H1 (cell line): ENCODE results near the gene SEL1L3. TPM values are rescaled to one million over a fixed set of nuclear protein-coding genes. Genes with fewer than 3 reads are reported as not detected.
A peak's percentile ranks its signal among the peaks of the same experiment; 100 is the strongest.

Experiments
- CTCF ChIA-PET: fragments of 300-600 bp; sonication (Branson Sonifier 250); formaldehyde crosslinking; loops from one replicate; lab custom pipeline; 2021; ENCODE audit not compliant: partially characterized antibody; lab: Charles Lee
- POLR2A ChIA-PET: fragments of 300-600 bp; sonication (Branson Sonifier 250); formaldehyde crosslinking; loops from one replicate; lab custom pipeline; 2021; ENCODE audit warnings: inconsistent platforms; ENCODE audit not compliant: partially characterized antibody; lab: Charles Lee
- DNase-seq, 2 experiments: peaks; one replicate each; pipeline versions ENCODE4 v3.0.0 to v3.0.0-alpha.2; 2010 to 2022; ENCODE audit warnings: low spot score in 2 of 2, low read depth in 1 of 2, mixed read lengths in 1 of 2
- FAIRE-seq: peaks from 2 replicates; lab custom pipeline; 2011; peaks lifted over from hg19 to GRCh38; lab: Jason Lieb, UNC
- H2AFZ ChIP-seq: 2 replicates; pipeline ENCODE4 v1.8.1; 2012; ENCODE audit warnings: low read length, inconsistent platforms
- H2AK5ac ChIP-seq: 2 replicates; pipeline ENCODE4 v1.6.1; 2013; ENCODE audit warnings: low read depth, low read length
- H2BK120ac ChIP-seq: replicated peaks from 2 replicates; pipeline ENCODE3; 2013; ENCODE audit warnings: low read depth, low read length, inconsistent platforms
- H2BK12ac ChIP-seq: 2 replicates; pipeline ENCODE4 v1.6.1; 2013; ENCODE audit warnings: low read depth, low read length
- H2BK15ac ChIP-seq: 2 replicates; pipeline ENCODE4 v1.6.1; 2013; ENCODE audit warnings: low read length
- H2BK20ac ChIP-seq: 2 replicates; pipeline ENCODE4 v1.6.1; 2013; ENCODE audit warnings: low read length
- H2BK5ac ChIP-seq: 2 replicates; pipeline ENCODE4 v1.6.1; 2013; ENCODE audit warnings: low read depth, low read length
- H3K14ac ChIP-seq: 2 replicates; pipeline ENCODE4 v1.6.1; 2013; ENCODE audit warnings: inconsistent platforms; ENCODE audit not compliant: insufficient read length
- H3K18ac ChIP-seq: 2 replicates; pipeline ENCODE4 v1.6.1; 2013; ENCODE audit warnings: low read length; ENCODE audit errors: extremely low read depth
- H3K23ac ChIP-seq: 2 replicates; pipeline ENCODE4 v1.6.1; 2013; ENCODE audit warnings: inconsistent platforms; ENCODE audit not compliant: insufficient read length
- H3K23me2 ChIP-seq: 2 replicates; pipeline ENCODE4 v1.6.1; 2013; ENCODE audit warnings: low read depth, low read length
- H3K27ac ChIP-seq: 2 replicates; pipeline ENCODE4 v1.6.1; 2011; ENCODE audit warnings: low read depth, low read length, inconsistent platforms
- H3K27me3 ChIP-seq, 4 experiments: replicated peaks in 1 of 4; 1 replicate in 1 of 4; 2 replicates in 3 of 4; pipeline versions ENCODE4 v1.6.1 to v1.8.1; 2011 to 2013; ENCODE audit warnings: low read length in 3 of 4, mild to moderate bottlenecking in 3 of 4, inconsistent platforms in 2 of 4, mixed read lengths in 2 of 4, moderate library complexity in 1 of 4; ENCODE audit not compliant: control insufficient read depth in 3 of 4, insufficient read depth in 3 of 4; ENCODE audit errors: extremely low read depth in 1 of 4
- H3K36me3 ChIP-seq, 4 experiments: 2 replicates each; pipeline versions ENCODE4 v1.6.1 to v1.8.1; 2011 to 2013; ENCODE audit warnings: mild to moderate bottlenecking in 4 of 4, low read length in 3 of 4, moderate library complexity in 2 of 4, control low read depth in 1 of 4, inconsistent platforms in 1 of 4; ENCODE audit not compliant: insufficient read depth in 4 of 4, control insufficient read depth in 2 of 4
- H3K4ac ChIP-seq: replicated peaks from 2 replicates; pipeline ENCODE3; 2013; ENCODE audit warnings: low read length, low read depth, mixed read lengths, inconsistent platforms; ENCODE audit not compliant: insufficient read length
- H3K4me1 ChIP-seq, 4 experiments: replicated peaks in 1 of 4; 1 replicate in 1 of 4; 2 replicates in 3 of 4; pipeline versions ENCODE4 v1.6.1 to v1.8.1; 2011 to 2013; ENCODE audit warnings: low read length in 3 of 4, inconsistent platforms in 2 of 4, mixed read lengths in 1 of 4; ENCODE audit not compliant: insufficient read depth in 4 of 4, control insufficient read depth in 3 of 4
- H3K4me2 ChIP-seq, 2 experiments: 2 replicates each; pipeline versions ENCODE4 v1.6.1 to v1.8.1; 2011 to 2013; ENCODE audit warnings: low read depth in 2 of 2, low read length in 2 of 2, control low read depth in 1 of 2, inconsistent platforms in 1 of 2, mild to moderate bottlenecking in 1 of 2; ENCODE audit not compliant: insufficient read depth in 1 of 2
- H3K4me3 ChIP-seq, 4 experiments: fragments of 200-600, 300-600 bp in 1 of 4; sonication (generic), shearing (Covaris generic), sonication (Bioruptor Twin) in 1 of 4; 2 replicates each; pipeline versions ENCODE4 v1.5.1 to v1.8.1; 2011 to 2016; ENCODE audit warnings: low read length in 4 of 4, low read depth in 3 of 4, control low read depth in 2 of 4, inconsistent platforms in 2 of 4, mild to moderate bottlenecking in 2 of 4, mixed read lengths in 1 of 4, moderate library complexity in 1 of 4; ENCODE audit not compliant: insufficient read depth in 2 of 4; ENCODE audit errors: extremely low read depth in 1 of 4
- H3K56ac ChIP-seq: replicated peaks from 2 replicates; pipeline ENCODE3; 2013; ENCODE audit warnings: low read depth, mild to moderate bottlenecking, mixed read lengths, low read length, inconsistent platforms; ENCODE audit not compliant: insufficient read length
- H3K79me1 ChIP-seq: 2 replicates; pipeline ENCODE4 v1.6.1; 2013; ENCODE audit warnings: low read depth, low read length, control low read depth
- H3K79me2 ChIP-seq, 2 experiments: 2 replicates each; pipeline versions ENCODE4 v1.6.1 to v1.8.1; 2012 to 2013; ENCODE audit warnings: low read length in 2 of 2, mild to moderate bottlenecking in 2 of 2, inconsistent platforms in 1 of 2; ENCODE audit not compliant: insufficient read depth in 2 of 2, control insufficient read depth in 1 of 2
- H3K9ac ChIP-seq, 4 experiments: replicated peaks in 1 of 4; 1 replicate in 1 of 4; 2 replicates in 3 of 4; pipeline versions ENCODE4 v1.6.1 to v1.8.1; 2011 to 2013; ENCODE audit warnings: low read depth in 3 of 4, low read length in 3 of 4, control low read depth in 2 of 4, mild to moderate bottlenecking in 2 of 4, moderate library complexity in 2 of 4, inconsistent platforms in 1 of 4; ENCODE audit errors: extremely low read depth in 1 of 4
- H3K9me3 ChIP-seq, 2 experiments: 2 replicates each; pipeline versions ENCODE4 v1.6.1 to v1.8.1; 2012 to 2013; ENCODE audit warnings: mild to moderate bottlenecking in 2 of 2, moderate library complexity in 2 of 2, control low read depth in 1 of 2, inconsistent platforms in 1 of 2, low read depth in 1 of 2, low read length in 1 of 2, mixed read lengths in 1 of 2; ENCODE audit not compliant: insufficient read depth in 2 of 2
- H4K20me1 ChIP-seq, 2 experiments: replicated peaks in 1 of 2; 2 replicates each; pipeline versions ENCODE3 to v1.8.1; 2011 to 2013; ENCODE audit warnings: inconsistent platforms in 2 of 2, low read length in 2 of 2, mild to moderate bottlenecking in 1 of 2; ENCODE audit not compliant: insufficient read depth in 2 of 2, control insufficient read depth in 1 of 2
- H4K5ac ChIP-seq: 2 replicates; pipeline ENCODE4 v1.6.1; 2013; ENCODE audit warnings: low read length, low read depth, mixed read lengths, inconsistent platforms; ENCODE audit not compliant: insufficient read length
- H4K8ac ChIP-seq: 2 replicates; pipeline ENCODE4 v1.8.0; 2013; ENCODE audit warnings: mild to moderate bottlenecking, moderate library complexity, low read length, inconsistent platforms; ENCODE audit not compliant: insufficient read depth; ENCODE audit errors: extremely low read depth
- H4K91ac ChIP-seq: replicated peaks from 2 replicates; pipeline ENCODE3; 2013; ENCODE audit warnings: low read length, mixed read lengths, inconsistent platforms; ENCODE audit not compliant: insufficient read length
- KDM5A ChIP-seq: fragments of 200-600 bp; IDR thresholded peaks from 2 replicates; pipeline ENCODE4 v1.7.1; 2012; ENCODE audit warnings: mild to moderate bottlenecking, low read length, inconsistent platforms, mixed read lengths
- POLR2AphosphoS5 ChIP-seq: IDR thresholded peaks from 2 replicates; pipeline ENCODE4 v1.6.1; 2011; ENCODE audit warnings: low read depth, low read length
- WGBS, 2 experiments: shearing (Covaris generic) in 1 of 2; methylation state at CpG; one replicate each; pipeline versions ENCODE4 v1.1.6 to v1.1.7; 2013 to 2015; ENCODE audit warnings: low lambda C conversion rate in 2 of 2, mixed read lengths in 2 of 2, inconsistent platforms in 1 of 2, low coverage in 1 of 2, missing lambda C conversion rate in 1 of 2; ENCODE audit not compliant: insufficient replicate concordance in 2 of 2, insufficient coverage in 1 of 2, insufficient read length in 1 of 2; ENCODE audit errors: extremely low coverage in 1 of 2, missing lambda C conversion rate in 1 of 2; 5-methylcytosine and 5-hydroxymethylcytosine counted together
- polyA plus RNA-seq, 7 experiments: library from polyadenylated mRNA; depleted of rRNA in 3 of 7; stranded (reverse) in 5 of 7; unstranded in 2 of 7; fragments of >200 nt in 5 of 7; fragments of 200-250 nt in 2 of 7; gene quantifications; 1 replicate in 5 of 7; 2 replicates in 1 of 7; 4 replicates in 1 of 7; pipeline versions ENCODE4 v1.2.1 to v1.2.3, GENCODE V29; 2011 to 2013; ENCODE audit warnings: missing spikeins in 2 of 7, mixed read lengths in 2 of 7
- total RNA-seq: library from RNA; stranded (reverse); fragmentation: NEBNext Ultra II Directional; extraction: Animal tissue kit (Norgen Biotek cat#: 25700); gene quantifications from 2 replicates; pipeline ENCODE4 v1.2.1, GENCODE V29; 2021

SEL1L3 gene
- total and polyA plus RNA-seq, 2 of the 8 experiments (the other 6 are each of a cell fraction or from before 2014, with no cell fraction given) = 18.2 to 54.0 TPM

DNA sequence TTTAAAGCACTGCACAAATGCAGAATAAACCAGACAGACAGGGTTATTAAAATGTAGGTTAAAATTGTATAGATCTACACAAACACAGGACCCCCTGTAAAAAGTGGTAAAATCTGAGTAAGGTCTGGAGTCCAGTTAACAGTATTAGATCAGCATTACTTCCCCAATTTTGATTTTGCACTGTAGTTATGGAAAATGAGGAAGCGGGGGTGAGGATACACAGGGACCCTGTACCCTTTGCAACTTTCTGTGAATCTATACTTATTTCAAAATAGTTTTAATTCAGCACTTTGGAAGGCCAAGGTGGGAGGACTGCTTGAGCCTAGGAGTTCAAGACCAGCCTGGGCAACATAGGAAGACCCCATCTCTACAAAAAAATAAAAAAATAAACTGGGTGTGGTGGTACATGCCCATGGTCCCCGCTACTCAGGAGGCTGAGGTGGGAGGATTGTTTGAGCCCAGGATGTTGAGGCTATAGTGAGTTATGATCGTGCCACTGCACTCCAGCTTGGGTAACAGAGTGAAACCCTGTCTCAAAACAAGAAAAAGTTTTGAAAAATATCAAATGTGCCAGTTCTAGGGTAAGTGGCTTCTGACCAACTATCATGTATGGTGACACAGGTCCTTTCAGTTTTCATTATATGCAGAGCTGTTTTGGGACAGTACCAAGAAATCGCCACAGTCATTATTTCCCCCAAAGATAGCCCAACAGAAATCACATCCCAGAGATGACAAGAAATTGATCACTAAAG is 17.7 kb downstream of the SEL1L3 start:
- peaks cover 0 to 1% (median 0%) of the 10 kb centered on the region in 4 experiments; a peak in 1 of 7 replicates for H3K27me3 ChIP-seq
- no peak overlapping the region for H2BK12ac ChIP-seq

More for the DNA sequence above, 17.7 kb downstream of the SEL1L3 start:
- no peak for DNase-seq
- no peak overlapping the region for H3K27ac ChIP-seq
- peaks cover 0 to 2% of the 10 kb centered on the region in 2 experiments for H4K20me1 ChIP-seq
- H3K56ac ChIP-seq = no peak overlapping the region
- no peak overlapping the region for H2BK120ac ChIP-seq
- peaks cover 8% of the 10 kb centered on the region for H3K79me1 ChIP-seq
- H2BK15ac ChIP-seq = no peak overlapping the region
- H2AK5ac ChIP-seq = no peak overlapping the region
- no peak overlapping the region for H3K23ac ChIP-seq
- ChIA-PET POLR2A (interaction anchor here (0.8 to 1.8 kb wide), 2 partner anchors 10 to 25 kb away, joined by 3 to 4 read pairs; no protein-coding TSS in a partner anchor), CTCF (interaction anchor here (0.7 to 1.1 kb wide), 2 partner anchors 10 to 149 kb away, joined by 3 to 4 read pairs; no protein-coding TSS in a partner anchor)
- H3K18ac ChIP-seq = no peak overlapping the region
- FAIRE-seq = no peak
- H2BK5ac ChIP-seq = no peak overlapping the region; the same call in 1 of the 2 replicates
- H4K5ac ChIP-seq = no peak overlapping the region
- H3K4ac ChIP-seq = no peak overlapping the region
- TF ChIP-seq KDM5A (no peak), POLR2AphosphoS5 (no peak)
- no peaks in the 10 kb centered on the region for H3K23me2 ChIP-seq
- peak overlapping the region; percentile 56; the same call in 1 of the 2 replicates for H2BK20ac ChIP-seq
- H2AFZ ChIP-seq = no peak overlapping the region
- H3K36me3 ChIP-seq = peaks cover 0 to 8% (median 0%) of the 10 kb centered on the region in 4 experiments; a peak in 2 of 8 replicates
- H4K91ac ChIP-seq = no peak overlapping the region
- no peak overlapping the region for H3K14ac ChIP-seq
- no peak overlapping the region for H4K8ac ChIP-seq
- H3K79me2 ChIP-seq = peaks cover 0 to 24% of the 10 kb centered on the region in 2 experiments; a peak in 2 of 4 replicates
- 95% methylated on average over 4 of the region's 4 CpGs; no CpG with 5 or more reads in 1 of the 2 experiments for WGBS, 2 experiments
- no peak overlapping the region for H3K4me3 ChIP-seq
- no peak overlapping the region; a peak in 1 of 7 replicates for H3K9ac ChIP-seq
- H3K4me1 ChIP-seq = peaks cover 8 to 29% (median 15%) of the 10 kb centered on the region in 4 experiments
- peak overlapping the region in 1 of 2 experiments; percentile 48; a peak in 1 of 4 replicates for H3K4me2 ChIP-seq
- no peaks in the 10 kb centered on the region for H3K9me3 ChIP-seq
